ENCODE results near the gene TMEM154.

DNA sequence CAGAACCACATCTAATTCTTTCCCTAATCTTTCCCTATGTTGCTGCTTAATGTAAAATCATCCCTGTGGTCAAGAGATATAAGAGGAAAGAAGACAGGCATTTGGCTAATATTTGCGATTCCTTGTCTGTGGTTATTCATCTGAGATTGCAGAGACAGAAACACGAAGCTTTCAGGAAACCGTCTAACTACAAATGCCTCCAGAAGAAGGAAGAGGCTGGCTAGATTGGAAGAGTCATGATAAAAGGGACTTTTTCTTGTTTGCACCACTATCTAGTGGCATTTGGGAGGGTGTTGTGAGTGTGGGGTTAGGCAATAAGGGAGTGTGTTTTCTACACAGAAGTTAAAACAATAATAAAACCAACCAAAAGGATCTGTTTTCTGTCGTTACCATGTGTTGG is 43.9 kb downstream of the TMEM154 start:
- TF ChIP-seq GATA3 (IDR thresholded peaks at IDR 0.05; ENCODE audit: low read depth, low read length) (no peak), GATA2 (IDR thresholded peaks at IDR 0.05; ENCODE audit: low read depth, low read length) (no peak)

All from SH-SY5Y (cell line).